ENCODE data around the gene DCTPP1. TPM values are rescaled to one million over a fixed set of nuclear protein-coding genes. Genes with fewer than 3 reads are reported as not detected.

Gene DCTPP1
- total RNA-seq, 1 experiment from 2014 or later: 64.1 TPM

DNA sequence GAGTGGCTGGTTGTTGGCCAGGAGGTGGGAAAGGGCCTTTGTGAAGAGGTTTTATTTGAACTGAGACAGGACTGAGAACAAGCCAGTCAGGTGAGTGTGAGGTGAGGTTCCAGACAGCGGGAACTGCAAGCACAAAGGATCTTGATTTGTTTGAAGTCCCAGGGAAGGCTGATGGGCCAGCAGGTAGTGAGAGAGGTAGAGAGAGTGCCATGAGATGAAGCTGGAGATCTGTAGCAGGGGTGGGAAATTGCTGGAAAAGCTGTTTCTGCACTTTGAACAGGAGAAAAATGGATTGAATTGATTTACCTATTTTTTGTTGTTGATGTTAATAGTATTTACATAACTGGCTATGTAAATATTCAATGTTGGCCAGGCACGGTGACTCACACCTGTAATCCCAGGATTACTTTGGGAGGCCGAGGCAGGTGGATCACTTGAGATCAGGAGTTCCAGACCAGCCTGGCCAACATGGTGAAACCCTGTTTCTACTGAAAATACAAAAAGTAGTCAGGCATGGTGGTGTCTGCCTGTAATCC, 7.7 kb upstream of the DCTPP1 start:
- ChIA-PET POLR2A (ENCODE audit: unreplicated experiment) (interaction anchor here (0.6 kb wide), 1 partner anchor 114 kb away, joined by 11 read pairs; no protein-coding TSS in a partner anchor), CTCF (no interaction called here)
- Histone ChIP-seq H3K27me3 (ENCODE audit: low read length) (no peaks in the 10 kb centered on the region), H3K4me3 (ENCODE audit: low read length) (no peak overlapping the region), H4K20me1 (ENCODE audit: low read length) (no peaks in the 10 kb centered on the region), H3K9me2 (replicated peaks; ENCODE audit: low read length) (no peaks in the 10 kb centered on the region), H2AFZ (ENCODE audit: low read length) (no peak overlapping the region), H3K9me3 (ENCODE audit: low read length) (no peaks in the 10 kb centered on the region), H3K9ac (ENCODE audit: low read length) (no peak overlapping the region), H3F3A (ENCODE audit: low read length, unreplicated experiment) (no peaks in the 10 kb centered on the region), H3K79me2 (ENCODE audit: low read length) (no peaks in the 10 kb centered on the region), H3K4me1 (ENCODE audit: insufficient read depth, low read length) (peaks cover 3% of the 10 kb centered on the region; the same call in 1 of the 2 replicates), H3K36me3 (ENCODE audit: low read depth, low read length) (no peaks in the 10 kb centered on the region), H3K27ac (ENCODE audit: low read length) (0 out of 2 replicates have a peak overlapping the region, but pooled peaks have one; percentile 22), H3K4me2 (ENCODE audit: low read length) (no peak overlapping the region)
- peak; percentile 56 for DNase-seq
- intact Hi-C loops (cut with micrococcal nuclease): no loop called here
- TF ChIP-seq, protein P1, sequence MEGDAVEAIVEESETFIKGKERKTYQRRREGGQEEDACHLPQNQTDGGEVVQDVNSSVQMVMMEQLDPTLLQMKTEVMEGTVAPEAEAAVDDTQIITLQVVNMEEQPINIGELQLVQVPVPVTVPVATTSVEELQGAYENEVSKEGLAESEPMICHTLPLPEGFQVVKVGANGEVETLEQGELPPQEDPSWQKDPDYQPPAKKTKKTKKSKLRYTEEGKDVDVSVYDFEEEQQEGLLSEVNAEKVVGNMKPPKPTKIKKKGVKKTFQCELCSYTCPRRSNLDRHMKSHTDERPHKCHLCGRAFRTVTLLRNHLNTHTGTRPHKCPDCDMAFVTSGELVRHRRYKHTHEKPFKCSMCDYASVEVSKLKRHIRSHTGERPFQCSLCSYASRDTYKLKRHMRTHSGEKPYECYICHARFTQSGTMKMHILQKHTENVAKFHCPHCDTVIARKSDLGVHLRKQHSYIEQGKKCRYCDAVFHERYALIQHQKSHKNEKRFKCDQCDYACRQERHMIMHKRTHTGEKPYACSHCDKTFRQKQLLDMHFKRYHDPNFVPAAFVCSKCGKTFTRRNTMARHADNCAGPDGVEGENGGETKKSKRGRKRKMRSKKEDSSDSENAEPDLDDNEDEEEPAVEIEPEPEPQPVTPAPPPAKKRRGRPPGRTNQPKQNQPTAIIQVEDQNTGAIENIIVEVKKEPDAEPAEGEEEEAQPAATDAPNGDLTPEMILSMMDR (conservative IDR thresholded peaks at IDR 0.05; ENCODE audit: low read depth, low read length): no peak
- TF ChIP-seq EZH2phosphoT487 (IDR thresholded peaks at IDR 0.05; ENCODE audit: borderline replicate concordance, low read length) (no peak), EZH2 (IDR thresholded peaks at IDR 0.05; ENCODE audit: low read length, unreplicated experiment) (no peak)
- no TSS peak for BruUV-seq (replicated peaks)
- peak; percentile 84 for ATAC-seq

DNA sequence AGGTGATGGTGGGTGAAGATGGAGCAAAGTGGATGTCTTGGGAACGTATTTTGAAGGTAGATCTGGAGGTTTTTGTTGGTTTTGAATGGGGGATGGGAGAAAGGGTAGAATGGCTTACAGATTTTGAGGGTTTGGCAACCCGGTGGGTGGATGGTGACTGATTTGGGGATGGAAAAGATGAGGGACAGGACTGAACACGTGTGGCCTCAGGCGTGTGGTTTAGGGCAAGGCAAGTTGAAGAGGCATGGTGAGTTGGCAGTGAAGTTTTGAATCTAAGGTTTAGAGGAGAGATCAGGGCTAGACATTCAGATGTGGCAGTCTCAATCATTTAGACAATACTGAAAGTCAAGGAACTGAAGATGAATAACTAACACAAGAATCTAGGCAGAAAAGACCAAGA, 5.0 kb upstream of the DCTPP1 start:
- Histone ChIP-seq H3K27me3 (ENCODE audit: low read length) (no peaks in the 10 kb centered on the region), H2AFZ (ENCODE audit: low read length) (no peak overlapping the region), H3K27ac (ENCODE audit: low read length) (no peak overlapping the region), H4K20me1 (ENCODE audit: low read length) (no peaks in the 10 kb centered on the region), H3K79me2 (ENCODE audit: low read length) (no peaks in the 10 kb centered on the region; the same call in 1 of the 2 replicates), H3K4me1 (ENCODE audit: insufficient read depth, low read length) (peaks cover 9% of the 10 kb centered on the region; the same call in 1 of the 2 replicates), H3K36me3 (ENCODE audit: low read depth, low read length) (no peaks in the 10 kb centered on the region), H3F3A (ENCODE audit: low read length, unreplicated experiment) (no peaks in the 10 kb centered on the region), H3K4me2 (ENCODE audit: low read length) (no peak overlapping the region), H3K9me2 (replicated peaks; ENCODE audit: low read length) (no peaks in the 10 kb centered on the region), H3K9me3 (ENCODE audit: low read length) (no peaks in the 10 kb centered on the region), H3K9ac (ENCODE audit: low read length) (no peak overlapping the region), H3K4me3 (ENCODE audit: low read length) (no peak overlapping the region)
- intact Hi-C loops (cut with micrococcal nuclease): loop anchor here (5.0 kb wide), 1 partner anchor 202 kb away; no protein-coding TSS in a partner anchor
- no peak for TF ChIP-seq EZH2phosphoT487 (IDR thresholded peaks at IDR 0.05; ENCODE audit: borderline replicate concordance, low read length)
- TF ChIP-seq, protein P1 (conservative IDR thresholded peaks at IDR 0.05; ENCODE audit: low read depth, low read length): no peak
- no peak for TF ChIP-seq EZH2 (IDR thresholded peaks at IDR 0.05; ENCODE audit: low read length, unreplicated experiment)
- ChIA-PET CTCF (no interaction called here), POLR2A (ENCODE audit: unreplicated experiment) (no interaction called here)
- BruUV-seq (replicated peaks): no TSS peak
- ATAC-seq: no peak
- DNase-seq: no peak

DNA sequence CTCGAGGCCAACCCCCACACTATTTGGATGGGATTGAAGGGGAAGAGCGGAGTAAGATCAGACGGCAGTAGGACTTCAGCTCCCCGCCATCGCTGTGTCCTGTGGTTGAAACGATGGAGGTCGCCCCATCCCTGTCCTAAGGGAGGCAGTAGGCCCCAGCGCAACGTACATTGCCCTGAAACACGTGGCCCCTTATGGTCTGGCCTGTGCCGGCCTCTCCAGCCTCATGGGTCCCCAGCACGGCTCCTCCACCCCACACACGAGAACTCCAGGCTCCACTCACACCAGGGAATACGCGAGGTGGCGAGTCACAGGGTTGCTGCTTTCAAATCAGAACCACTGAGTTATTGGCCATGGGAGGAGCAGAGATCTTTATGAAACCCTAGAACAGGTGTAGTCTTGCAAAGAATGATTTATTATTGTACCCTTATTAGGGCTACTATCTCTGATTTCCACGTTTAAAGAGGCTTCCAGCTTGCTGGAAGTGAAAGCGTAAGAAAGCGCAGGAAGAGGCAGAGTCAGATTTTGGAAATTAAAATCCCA, 669 bp upstream of the DCTPP1 start:
- DNase-seq: no peak

More for the DNA sequence above, 669 bp upstream of the DCTPP1 start:
- Histone ChIP-seq H3K9me2 (replicated peaks; ENCODE audit: low read length) (no peaks in the 10 kb centered on the region), H4K20me1 (ENCODE audit: low read length) (no peaks in the 10 kb centered on the region), H3K36me3 (ENCODE audit: low read depth, low read length) (peaks cover 10% of the 10 kb centered on the region), H3F3A (ENCODE audit: low read length, unreplicated experiment) (no peaks in the 10 kb centered on the region), H3K27me3 (ENCODE audit: low read length) (no peaks in the 10 kb centered on the region), H3K9ac (ENCODE audit: low read length) (no peak overlapping the region), H3K4me2 (ENCODE audit: low read length) (peak overlapping the region; percentile 31), H3K79me2 (ENCODE audit: low read length) (peaks cover 33% of the 10 kb centered on the region), H3K4me3 (ENCODE audit: low read length) (no peak overlapping the region), H3K27ac (ENCODE audit: low read length) (no peak overlapping the region), H2AFZ (ENCODE audit: low read length) (peak overlapping the region; percentile 68), H3K9me3 (ENCODE audit: low read length) (no peaks in the 10 kb centered on the region), H3K4me1 (ENCODE audit: insufficient read depth, low read length) (peaks cover 12% of the 10 kb centered on the region; the same call in 1 of the 2 replicates)
- intact Hi-C loops (cut with micrococcal nuclease): loop anchor here (5.0 kb wide), 1 partner anchor 207 kb away; no protein-coding TSS in a partner anchor
- TF ChIP-seq EZH2 (IDR thresholded peaks at IDR 0.05; ENCODE audit: low read length, unreplicated experiment): no peak
- no peak for TF ChIP-seq EZH2phosphoT487 (IDR thresholded peaks at IDR 0.05; ENCODE audit: borderline replicate concordance, low read length)
- TF ChIP-seq, protein P1 (conservative IDR thresholded peaks at IDR 0.05; ENCODE audit: low read depth, low read length): no peak; the same call in 1 of the 2 replicates
- ChIA-PET CTCF (interaction anchor here (0.9 to 1.0 kb wide), 5 partner anchors 13 to 366 kb away, joined by 3 to 6 read pairs (median 4); partner anchors contain the start of genes ZNF747 and ZNF764), POLR2A (ENCODE audit: unreplicated experiment) (interaction anchor here (1.0 kb wide), 1 partner anchor 204 kb away, joined by 16 read pairs; no protein-coding TSS in a partner anchor)
- no peak for ATAC-seq
- TSS peak; percentile 69 for BruUV-seq (replicated peaks)
